ENCODE data around the gene CHST15.
"Not testable (repeated sequence)": the region's sequence is repeated elsewhere in the genome, so short reads cannot be mapped to it uniquely, and the experiment has no call there.

Gene CHST15

DNA sequence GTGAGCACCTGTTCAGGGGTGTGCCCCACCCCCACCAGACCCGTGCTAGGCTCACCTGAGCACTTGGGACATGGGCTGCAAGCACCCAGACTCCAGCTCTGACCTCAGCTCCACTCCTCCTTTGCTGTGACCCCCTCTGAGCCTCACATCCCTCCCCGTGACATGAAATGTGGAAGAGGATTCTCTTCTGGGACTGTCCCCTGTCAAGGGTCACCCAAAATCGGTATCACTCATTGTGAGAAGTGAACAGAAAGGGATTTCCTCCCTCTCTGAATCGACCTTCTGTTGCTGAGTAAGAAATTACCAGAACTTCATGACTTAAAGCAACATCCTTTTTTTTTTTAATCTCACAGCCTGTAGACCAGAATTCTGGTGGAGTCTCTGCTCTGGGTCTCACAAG lies 6.2 kb upstream of the CHST15 start:
- no peak overlapping the region for H3K4me3 ChIP-seq (ENCODE audit: low read depth, low read length)
- TF ChIP-seq, protein P1, sequence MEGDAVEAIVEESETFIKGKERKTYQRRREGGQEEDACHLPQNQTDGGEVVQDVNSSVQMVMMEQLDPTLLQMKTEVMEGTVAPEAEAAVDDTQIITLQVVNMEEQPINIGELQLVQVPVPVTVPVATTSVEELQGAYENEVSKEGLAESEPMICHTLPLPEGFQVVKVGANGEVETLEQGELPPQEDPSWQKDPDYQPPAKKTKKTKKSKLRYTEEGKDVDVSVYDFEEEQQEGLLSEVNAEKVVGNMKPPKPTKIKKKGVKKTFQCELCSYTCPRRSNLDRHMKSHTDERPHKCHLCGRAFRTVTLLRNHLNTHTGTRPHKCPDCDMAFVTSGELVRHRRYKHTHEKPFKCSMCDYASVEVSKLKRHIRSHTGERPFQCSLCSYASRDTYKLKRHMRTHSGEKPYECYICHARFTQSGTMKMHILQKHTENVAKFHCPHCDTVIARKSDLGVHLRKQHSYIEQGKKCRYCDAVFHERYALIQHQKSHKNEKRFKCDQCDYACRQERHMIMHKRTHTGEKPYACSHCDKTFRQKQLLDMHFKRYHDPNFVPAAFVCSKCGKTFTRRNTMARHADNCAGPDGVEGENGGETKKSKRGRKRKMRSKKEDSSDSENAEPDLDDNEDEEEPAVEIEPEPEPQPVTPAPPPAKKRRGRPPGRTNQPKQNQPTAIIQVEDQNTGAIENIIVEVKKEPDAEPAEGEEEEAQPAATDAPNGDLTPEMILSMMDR (IDR thresholded peaks at IDR 0.05; ENCODE audit: borderline replicate concordance, insufficient read depth, low read depth, low read length): no peak

- TF ChIP-seq, protein P1 (IDR thresholded peaks at IDR 0.05; ENCODE audit: borderline replicate concordance, insufficient read depth, low read depth, low read length): no peak
Measured at GRCh38 chr10:124098575-124098974, 5.2 kb upstream of the CHST15 start.

DNA sequence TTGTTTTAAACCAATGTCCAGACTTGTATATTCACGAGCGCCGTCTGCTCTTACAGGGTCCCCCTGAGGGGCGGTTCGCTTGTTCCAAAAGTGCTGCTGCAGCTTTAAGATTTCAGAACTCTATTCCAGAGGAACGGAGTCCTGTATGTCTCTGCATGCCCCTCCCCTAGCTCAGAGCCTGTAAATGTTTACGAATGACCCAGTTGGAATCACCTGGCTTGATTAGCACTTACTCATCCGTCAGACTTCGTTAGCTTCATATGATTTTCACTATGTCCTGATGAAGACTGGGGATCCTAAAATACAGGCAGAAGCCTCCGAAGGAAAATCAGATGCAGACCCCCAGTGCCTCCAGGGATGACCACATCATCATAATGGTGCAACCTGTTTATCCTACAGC lies 4.5 kb upstream of the CHST15 start:
- no peak overlapping the region for H3K4me3 ChIP-seq (ENCODE audit: low read depth, low read length)
- TF ChIP-seq, protein P1 (IDR thresholded peaks at IDR 0.05; ENCODE audit: borderline replicate concordance, insufficient read depth, low read depth, low read length): no peak

More at GRCh38 chr10:124098575-124098974, 5.2 kb upstream of the CHST15 start:
- H3K4me3 ChIP-seq (ENCODE audit: low read depth, low read length): no peak overlapping the region

GRCh38 chr10:124096494-124096893 lies 3.1 kb upstream of the CHST15 start:
- H3K4me3 ChIP-seq (ENCODE audit: low read depth, low read length): no peak overlapping the region

GRCh38 chr10:124095801-124096200 lies 2.4 kb upstream of the CHST15 start:
- not testable (repeated sequence) for H3K4me3 ChIP-seq (ENCODE audit: low read depth, low read length)

More at GRCh38 chr10:124096494-124096893, 3.1 kb upstream of the CHST15 start:
- TF ChIP-seq, protein P1 (IDR thresholded peaks at IDR 0.05; ENCODE audit: borderline replicate concordance, insufficient read depth, low read depth, low read length): no peak

GRCh38 chr10:124095096-124095495 lies 1.7 kb upstream of the CHST15 start:
- no peak overlapping the region for H3K4me3 ChIP-seq (ENCODE audit: low read depth, low read length)
- TF ChIP-seq, protein P1 (IDR thresholded peaks at IDR 0.05; ENCODE audit: borderline replicate concordance, insufficient read depth, low read depth, low read length): no peak

- TF ChIP-seq, protein P1 (IDR thresholded peaks at IDR 0.05; ENCODE audit: borderline replicate concordance, insufficient read depth, low read depth, low read length): no peak
- H3K4me3 ChIP-seq (ENCODE audit: low read depth, low read length): no peak overlapping the region
Measured at GRCh38 chr10:124094419-124094785, 1.0 kb upstream of the CHST15 start.

GRCh38 chr10:124093774-124094418 lies 498 bp upstream of the CHST15 start:
- H3K4me3 ChIP-seq (ENCODE audit: low read depth, low read length): not testable (repeated sequence)

All from GM12875 (cell line).